H1 (cell line): ENCODE results near the gene FLOT1. TPM values are rescaled to one million over a fixed set of nuclear protein-coding genes. Genes with fewer than 3 reads are reported as not detected.
A peak's percentile ranks its signal among the peaks of the same experiment; 100 is the strongest.

Source experiments
- ASH2L ChIP-seq: fragments of 200-600, 300-600 bp; sonication (generic); IDR thresholded peaks from one replicate; pipeline ENCODE4 v1.7.1; 2017; ENCODE audit warnings: low read length
- CBX8 ChIP-seq: fragments of 300-800, 300-1000 bp; sonication (generic); IDR thresholded peaks from 2 replicates; pipeline ENCODE4 v1.7.1; 2016; ENCODE audit warnings: low read depth, low read length, borderline replicate concordance
- CHD7 ChIP-seq: fragments of 300-600 bp; sonication (generic); IDR thresholded peaks from 2 replicates; pipeline ENCODE4 v1.7.1; 2012; ENCODE audit warnings: low read length, moderate library complexity, mild to moderate bottlenecking, inconsistent platforms; ENCODE audit not compliant: insufficient replicate concordance
- JUN ChIP-seq: IDR thresholded peaks from 2 replicates; pipeline ENCODE4 v1.6.1; 2011; ENCODE audit warnings: low read depth, mild to moderate bottlenecking, improper control_type of control experiment, low read length
- JUND ChIP-seq: IDR thresholded peaks from 2 replicates; pipeline ENCODE4 v1.6.1; 2011; ENCODE audit warnings: mild to moderate bottlenecking, improper control_type of control experiment, low read length
- KDM1A ChIP-seq: fragments of 200-600, 300-600 bp; sonication (generic); IDR thresholded peaks from 2 replicates; pipeline ENCODE4 v1.7.1; 2016; ENCODE audit warnings: mild to moderate bottlenecking, low read length, borderline replicate concordance
- MAX ChIP-seq: IDR thresholded peaks from 2 replicates; pipeline ENCODE4 v1.6.1; 2012; ENCODE audit warnings: inconsistent platforms
- POLR2A ChIP-seq, 2 experiments: IDR thresholded peaks; 1 replicate in 1 of 2; 2 replicates in 1 of 2; pipeline ENCODE4 v1.6.1; 2011; ENCODE audit warnings: low read depth in 2 of 2, low read length in 2 of 2, mild to moderate bottlenecking in 2 of 2; ENCODE audit errors: control extremely low read depth in 1 of 2
- RBBP5 ChIP-seq: IDR thresholded peaks from 2 replicates; pipeline ENCODE4 v1.7.1; 2012; ENCODE audit warnings: low read depth, mild to moderate bottlenecking, inconsistent platforms, low read length, moderate library complexity, borderline replicate concordance
- SIRT6 ChIP-seq: IDR thresholded peaks from one replicate; pipeline ENCODE4 v1.7.1; 2012; ENCODE audit warnings: low read length, inconsistent platforms
- SIX5 ChIP-seq: IDR thresholded peaks from 2 replicates; pipeline ENCODE4 v1.6.1; 2011; ENCODE audit warnings: mild to moderate bottlenecking, low read depth, low read length
- ZNF274 ChIP-seq: IDR thresholded peaks from 2 replicates; pipeline ENCODE4 v1.7.0; 2012; ENCODE audit warnings: low read length, borderline replicate concordance; ENCODE audit errors: extremely low read depth
- polyA plus RNA-seq, 7 experiments: library from polyadenylated mRNA; depleted of rRNA in 3 of 7; stranded (reverse) in 5 of 7; unstranded in 2 of 7; fragments of >200 nt in 5 of 7; fragments of 200-250 nt in 2 of 7; gene quantifications; 1 replicate in 5 of 7; 2 replicates in 1 of 7; 4 replicates in 1 of 7; pipeline versions ENCODE4 v1.2.1 to v1.2.3, GENCODE V29; 2011 to 2013; ENCODE audit warnings: missing spikeins in 2 of 7, mixed read lengths in 2 of 7
- total RNA-seq: library from RNA; stranded (reverse); fragmentation: NEBNext Ultra II Directional; extraction: Animal tissue kit (Norgen Biotek cat#: 25700); gene quantifications from 2 replicates; pipeline ENCODE4 v1.2.1, GENCODE V29; 2021

The FLOT1 gene
- total and polyA plus RNA-seq, 2 of the 8 experiments (the other 6 are each of a cell fraction or from before 2014, with no cell fraction given) = 87.5 to 88.1 TPM

GRCh38 chr6:30790724-30791383 lies 48.4 kb upstream of the FLOT1 start (continued):
- TF ChIP-seq CHD7 = no peak
- no peak for TF ChIP-seq MAX
- TF ChIP-seq ASH2L = no peak
- TF ChIP-seq SIX5 = no peak
- no peak for TF ChIP-seq ZNF274
- no peak for TF ChIP-seq CBX8
- no peak for TF ChIP-seq JUN
- TF ChIP-seq KDM1A = no peak
- peak; percentile 17; the same call in 1 of the 2 replicates for TF ChIP-seq JUND
- no peak for TF ChIP-seq POLR2A (IDR thresholded peaks at IDR 0.05; ENCODE audit: control extremely low read depth in 1 of 2, low read depth in 2 of 2, low read length in 2 of 2)
- no peak for TF ChIP-seq RBBP5
- TF ChIP-seq SIRT6 = no peak
